Forelimb muscle (tissue), 1 donor: ENCODE data around the gene LRRC57. TPM values are rescaled to one million over a fixed set of nuclear protein-coding genes. Genes with fewer than 3 reads are reported as not detected.
"Not testable (repeated sequence)": the region's sequence is repeated elsewhere in the genome, so short reads cannot be mapped to it uniquely, and the experiment has no call there.

Source experiments
- DNase-seq: peaks from one replicate; pipeline ENCODE4 v3.0.0-alpha.2; 2013; ENCODE audit warnings: low read depth
- polyA plus RNA-seq: library from polyadenylated mRNA; unstranded; fragments of 120-200 nt; gene quantifications from one replicate; pipeline ENCODE4 v1.2.1, GENCODE V29; 2013; ENCODE audit not compliant: insufficient read length

Gene LRRC57
- polyA plus RNA-seq, result 14.3 TPM

DNA sequence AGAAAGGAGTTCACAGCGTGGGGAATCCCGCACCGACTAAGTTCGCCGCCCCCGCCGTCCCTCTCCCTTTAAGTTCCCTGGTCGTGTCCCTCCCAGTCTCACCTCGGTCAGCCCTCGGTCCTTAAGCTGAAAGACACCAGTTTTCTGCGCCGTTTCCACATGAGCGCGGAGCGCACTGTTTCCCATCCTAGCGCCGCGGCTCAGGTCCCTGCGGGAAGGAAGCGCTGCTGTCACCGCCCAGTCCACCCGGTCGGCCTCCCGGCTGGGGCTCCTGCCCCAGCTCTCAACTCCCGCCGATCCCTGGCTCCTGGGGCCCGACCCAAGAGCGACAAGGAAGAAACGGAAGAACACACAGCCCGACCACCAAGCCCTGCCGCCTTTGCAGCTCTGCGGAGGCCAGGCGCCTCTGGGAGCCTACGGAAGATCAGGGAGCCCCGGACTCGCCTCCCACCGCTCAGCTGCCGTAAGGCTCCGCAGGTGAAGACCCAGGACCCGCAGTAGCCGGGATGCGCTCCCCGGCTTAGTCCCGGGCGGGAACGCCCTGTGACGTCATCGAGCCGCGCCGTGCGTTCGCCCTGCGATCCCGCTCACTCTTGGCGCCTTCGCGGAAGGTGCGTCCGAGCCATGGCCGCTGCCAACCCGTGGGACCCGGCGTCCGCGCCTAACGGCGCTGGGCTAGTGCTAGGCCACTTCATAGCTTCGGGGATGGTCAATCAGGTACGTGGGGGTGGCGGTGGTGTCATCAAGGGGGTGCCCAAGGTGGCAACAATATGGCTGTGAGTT, at the start of gene LRRC57, which contains the start of gene HAUS2:
TSS of gene LRRC57 (minus strand) at position 545 of the 783 bp plus-strand sequence. CDS start at position 186, 359 bp downstream.
TSS of gene HAUS2 (plus strand) at position 590 of the 783 bp plus-strand sequence. CDS start at position 625, 35 bp downstream.
- DNase-seq, result peak; percentile 62

DNA sequence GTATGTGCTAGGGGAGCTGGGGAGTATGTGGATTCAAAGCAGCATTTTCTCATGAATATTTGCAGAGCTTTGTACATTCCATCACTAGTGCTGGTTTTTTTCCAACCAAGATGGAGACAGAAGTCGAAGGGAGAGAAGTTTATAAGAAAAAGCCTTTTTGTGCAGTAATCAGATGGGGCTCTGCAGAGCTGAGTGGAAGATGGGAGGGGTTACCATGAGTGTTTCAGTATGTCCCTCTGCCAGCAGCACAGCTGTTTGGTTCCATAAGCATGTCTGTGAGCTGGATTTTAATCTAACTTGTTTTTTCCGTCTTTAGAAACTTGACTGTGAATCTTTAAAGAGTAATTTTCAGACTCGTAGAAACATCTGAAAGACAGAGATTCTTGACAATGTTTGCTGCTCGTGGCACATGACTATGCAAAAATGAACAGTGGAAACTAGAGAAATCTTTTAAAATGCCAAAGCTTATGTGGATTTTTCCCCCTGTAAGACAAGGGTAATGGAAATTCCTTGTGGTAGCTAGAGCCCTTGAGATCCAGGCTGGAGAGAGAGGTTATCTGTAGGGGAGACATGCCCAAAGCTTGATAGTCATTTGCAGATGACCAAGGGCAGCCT, 47.1 kb upstream of the LRRC57 start:
- DNase-seq, result peak; percentile 92

DNA sequence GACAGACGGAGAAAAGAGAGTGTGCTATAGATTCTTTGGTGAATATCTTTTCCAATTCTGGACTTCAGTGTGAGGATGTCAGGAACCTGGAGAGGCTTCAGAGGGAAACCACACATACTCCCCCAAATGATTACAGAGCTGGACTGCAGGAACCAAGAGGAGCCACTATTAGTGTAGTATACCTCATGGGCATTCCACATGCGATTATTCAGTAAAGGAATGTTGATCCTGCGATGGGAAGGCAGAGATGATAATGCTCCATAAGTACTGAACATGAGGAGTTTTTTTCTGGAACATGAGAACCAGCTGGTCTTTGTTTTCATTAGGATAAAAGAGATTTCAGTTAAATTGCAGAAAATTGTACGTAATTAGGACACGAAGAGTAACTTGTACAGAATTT, 45.5 kb upstream of the LRRC57 start:
- DNase-seq, result no peak

DNA sequence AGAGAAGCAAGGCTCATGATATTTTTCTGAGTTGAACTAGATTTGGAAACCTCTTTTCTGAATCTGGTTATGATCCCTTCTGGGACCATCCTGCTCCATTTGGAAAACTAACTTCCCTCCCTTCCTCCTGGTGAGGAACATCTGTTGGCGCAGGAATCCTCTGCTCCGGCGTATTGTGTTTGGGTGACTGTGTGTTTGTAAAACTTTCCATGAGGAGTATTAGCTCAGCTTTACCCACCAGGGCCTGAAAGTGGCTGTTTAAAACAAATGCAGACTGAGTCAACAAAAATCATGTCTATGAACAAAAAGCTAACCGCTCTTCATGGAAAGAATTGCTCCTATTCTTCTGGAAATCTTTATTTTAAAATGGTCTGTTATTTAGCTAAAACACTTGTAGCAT, 44.5 kb upstream of the LRRC57 start:
- DNase-seq, result peak; percentile 88

DNA sequence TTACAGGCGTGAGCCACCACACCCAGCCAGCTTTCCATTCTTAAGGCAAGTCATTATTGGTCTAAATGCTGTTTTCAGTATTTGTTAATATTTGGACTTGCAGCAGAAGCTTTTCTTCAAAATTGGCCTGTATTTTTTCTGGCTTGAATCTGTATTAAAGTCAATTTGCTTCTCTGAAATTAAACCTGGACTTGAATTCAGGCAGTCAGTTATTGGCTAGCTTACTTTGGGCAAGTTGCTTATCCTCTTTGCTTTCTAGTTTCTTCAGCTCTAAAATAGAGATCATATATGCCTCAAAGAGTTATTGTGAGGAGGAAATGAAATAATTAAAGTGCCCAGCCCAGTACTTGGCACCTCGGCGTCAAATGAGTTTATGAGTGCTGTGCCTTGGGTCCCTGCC, 44.1 kb upstream of the LRRC57 start:
- DNase-seq, result no peak

DNA sequence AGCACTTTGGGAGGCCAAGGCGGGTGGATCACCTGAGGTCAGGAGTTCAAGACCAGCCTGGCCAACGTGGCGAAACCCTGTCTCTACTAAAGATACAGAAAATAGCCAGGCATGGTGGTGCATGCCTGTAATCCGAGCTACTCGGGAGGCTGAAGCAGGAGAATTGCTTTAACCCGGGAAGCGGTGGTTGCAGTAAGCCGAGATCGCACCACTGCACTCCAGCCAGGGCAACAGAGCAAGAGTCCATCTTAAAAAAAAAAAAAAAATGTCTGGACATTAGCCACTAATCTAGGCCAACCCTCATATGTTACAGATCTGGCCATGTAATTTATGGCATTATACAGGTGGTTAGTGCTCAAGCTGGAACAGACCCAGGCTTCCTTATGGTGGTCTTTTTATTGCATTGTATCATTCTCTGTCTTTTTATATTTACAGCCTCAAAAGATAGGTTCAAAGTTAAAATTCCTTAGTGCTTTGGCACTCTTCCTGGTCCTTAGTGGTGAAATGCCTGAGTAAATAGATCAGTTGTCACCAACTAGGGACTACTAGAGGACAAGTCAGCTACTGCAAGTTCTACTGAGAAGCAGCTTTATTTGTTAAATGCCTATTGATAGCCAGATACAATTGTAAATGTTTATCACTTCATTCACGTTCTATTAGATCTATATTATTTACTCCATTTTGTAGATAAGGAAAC, 42.8 kb upstream of the LRRC57 start:
- no peak for DNase-seq

DNA sequence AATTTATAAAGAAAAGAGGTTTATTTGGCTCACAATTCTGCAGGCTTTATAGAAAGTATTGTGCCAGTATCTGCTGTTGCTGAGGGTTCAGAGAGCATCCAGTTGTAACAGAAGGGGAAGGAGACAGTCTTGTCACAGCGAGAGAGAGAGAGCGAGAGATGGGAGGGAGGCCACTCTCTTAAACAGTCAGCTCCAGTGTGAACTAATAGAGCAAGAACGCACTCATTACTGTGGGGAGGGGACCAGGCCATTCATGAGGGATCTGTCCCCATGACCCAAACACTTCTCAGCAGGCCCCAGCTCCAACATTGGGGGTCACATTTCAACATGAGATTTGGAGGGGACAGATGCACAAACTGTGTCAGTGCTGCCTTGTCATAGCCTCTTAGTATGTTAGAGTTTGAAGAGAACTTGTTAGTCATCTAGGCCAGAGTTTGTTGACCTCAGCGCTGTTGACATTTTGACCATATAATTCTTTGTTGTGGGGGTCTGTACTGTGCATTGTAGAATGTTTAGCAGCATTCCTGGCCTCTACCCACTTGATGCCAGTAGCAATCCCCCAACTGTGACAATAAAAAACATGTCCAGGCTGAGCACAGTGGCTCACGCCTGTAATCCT, 42.1 kb upstream of the LRRC57 start:
- no peak for DNase-seq

DNA sequence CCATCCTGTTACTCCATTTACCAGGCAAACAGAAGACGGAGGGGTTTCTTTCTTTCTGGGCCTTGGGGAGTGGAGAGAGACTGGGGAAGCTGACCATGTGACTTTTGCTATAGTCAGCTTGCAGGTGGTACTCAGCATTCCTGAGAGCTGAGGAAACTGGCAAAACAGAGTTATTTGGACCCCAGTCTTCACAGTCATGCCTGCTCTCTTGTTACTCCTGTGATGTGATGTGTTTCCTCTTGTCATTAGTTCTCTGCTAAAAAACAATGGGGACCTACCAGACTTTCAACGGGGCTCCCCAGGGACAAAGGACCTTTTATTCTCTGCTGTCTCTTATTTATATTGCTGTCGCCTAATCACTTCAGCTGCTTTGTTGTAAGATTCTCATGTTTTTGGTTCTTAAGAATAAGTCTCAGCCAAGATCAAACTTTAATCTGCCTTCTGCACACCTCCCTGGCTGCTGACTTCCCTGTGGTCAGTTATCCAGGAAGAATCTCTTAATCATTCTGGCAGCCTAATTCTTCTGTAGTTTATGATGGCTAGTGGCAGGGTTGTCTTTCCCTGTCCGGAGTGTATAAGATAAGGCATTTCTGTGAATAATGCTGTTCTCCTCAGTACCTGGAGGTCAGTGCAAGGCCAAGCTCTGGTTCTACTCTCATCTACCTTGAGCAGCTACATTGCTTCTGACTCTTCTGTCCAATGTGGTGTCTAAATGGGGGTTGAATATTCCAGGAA, 35.6 kb upstream of the LRRC57 start:
- no peak for DNase-seq

DNA sequence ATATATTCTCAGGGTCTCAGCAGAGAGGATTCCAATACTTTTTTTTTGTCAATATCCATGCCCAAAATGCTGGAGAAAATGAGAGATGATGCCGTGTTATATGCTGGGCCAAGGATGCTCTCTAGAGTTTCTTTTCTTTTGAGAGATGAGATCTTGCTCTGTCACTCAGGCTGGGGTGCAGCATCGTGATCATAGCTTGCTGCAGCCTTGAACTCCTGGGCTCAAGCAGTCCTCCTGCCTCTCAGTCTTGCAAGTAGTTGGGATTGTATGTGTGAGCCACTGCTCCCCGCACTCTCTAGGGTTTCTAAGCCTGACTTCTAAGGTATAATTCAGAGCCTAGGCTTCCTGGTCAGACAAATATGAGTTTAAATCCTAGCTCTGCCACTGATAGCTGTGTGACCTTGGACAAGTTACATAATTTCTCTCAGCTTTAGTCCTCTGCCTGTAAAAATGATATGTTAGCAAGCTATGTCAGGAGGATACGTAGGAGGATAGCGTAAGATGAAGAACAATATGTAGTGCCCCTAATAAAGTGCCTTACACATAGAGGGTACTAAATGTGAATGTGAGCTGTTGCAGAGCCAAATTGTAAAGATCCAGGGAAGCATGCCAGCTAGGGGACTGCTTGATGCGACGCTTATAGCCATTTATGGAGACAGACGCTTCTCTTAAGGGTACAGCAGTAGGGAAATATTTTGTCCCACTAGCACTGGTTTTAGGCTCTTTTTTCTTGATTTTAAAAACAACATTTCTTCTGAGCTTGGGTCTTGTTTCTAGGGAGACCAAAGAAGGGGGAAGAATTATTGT, 34.2 kb upstream of the LRRC57 start:
- DNase-seq, result no peak

DNA sequence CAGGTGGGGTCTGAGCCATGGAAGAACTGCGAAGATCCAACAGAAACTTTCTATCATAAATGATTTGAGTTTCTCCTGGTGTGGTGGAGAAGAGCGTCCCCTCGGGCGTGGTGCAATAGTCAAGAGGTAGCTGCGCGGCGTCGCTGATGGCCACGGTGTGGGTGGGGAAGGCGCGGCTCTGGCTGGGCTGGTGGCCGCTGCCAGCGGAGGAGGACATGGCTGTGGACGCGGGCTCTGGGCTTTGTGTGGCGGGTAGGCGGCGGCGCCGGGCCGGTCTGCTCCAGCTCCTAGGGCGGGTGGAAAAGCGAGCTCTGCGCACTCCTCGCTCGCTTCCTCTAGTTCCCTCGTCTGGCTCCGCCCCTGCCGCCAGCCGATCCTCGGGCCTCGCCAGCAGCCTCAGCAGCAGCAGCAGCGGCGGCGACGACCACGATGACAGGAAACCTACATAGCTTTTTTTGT, 32.7 kb upstream of the LRRC57 start:
- DNase-seq, result no peak

DNA sequence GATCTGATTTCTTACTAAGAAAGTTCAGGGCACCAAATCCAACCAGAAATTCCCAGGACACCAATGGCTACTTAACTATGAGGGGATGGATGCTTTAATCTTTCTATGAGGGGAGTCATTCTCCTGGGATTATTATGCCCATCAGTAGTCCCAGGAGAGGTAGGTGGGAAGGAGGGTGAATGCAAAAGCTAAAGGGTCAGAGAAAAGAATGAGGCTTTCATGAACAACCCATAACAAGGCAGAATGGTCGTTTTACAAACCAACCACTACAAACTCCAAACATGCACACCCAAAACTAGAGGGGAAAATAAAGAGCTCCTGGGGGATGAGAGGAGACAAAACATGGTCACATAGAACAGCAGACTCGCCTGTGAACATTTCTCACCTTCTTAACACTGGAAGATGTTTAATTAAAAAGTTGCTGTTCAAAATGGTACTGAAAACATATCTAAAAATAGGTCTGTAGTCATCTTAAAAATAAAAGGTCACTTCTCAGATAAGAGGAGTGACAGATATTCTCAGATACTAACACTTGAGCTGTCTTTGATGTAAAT, 30.5 kb upstream of the LRRC57 start:
- DNase-seq, result no peak

DNA sequence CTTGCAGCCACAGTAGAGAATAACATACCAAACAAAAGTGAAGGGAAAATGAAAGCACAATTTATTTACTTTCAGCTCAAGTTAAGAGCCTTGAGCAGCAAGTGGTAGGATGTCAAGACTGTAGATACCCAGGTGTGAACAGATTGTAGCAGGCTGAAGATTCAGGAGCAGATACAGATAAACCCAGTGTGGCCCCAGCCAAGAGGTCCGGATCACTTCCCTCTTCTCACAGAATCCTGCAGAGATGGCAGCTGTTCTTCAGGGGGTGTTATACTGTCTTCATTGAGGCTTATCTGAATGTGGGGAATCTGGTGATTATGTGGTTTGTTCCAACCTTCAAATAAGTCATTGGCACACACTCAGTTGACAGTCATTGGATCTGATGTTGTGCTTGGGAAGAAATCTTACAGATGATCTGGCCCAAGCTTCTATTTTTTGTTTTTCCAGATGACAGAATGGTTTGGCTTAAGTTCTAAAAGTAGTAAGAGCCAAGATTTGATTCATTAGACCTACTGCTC, 29.0 kb upstream of the LRRC57 start:
- peak; percentile 52 for DNase-seq

DNA sequence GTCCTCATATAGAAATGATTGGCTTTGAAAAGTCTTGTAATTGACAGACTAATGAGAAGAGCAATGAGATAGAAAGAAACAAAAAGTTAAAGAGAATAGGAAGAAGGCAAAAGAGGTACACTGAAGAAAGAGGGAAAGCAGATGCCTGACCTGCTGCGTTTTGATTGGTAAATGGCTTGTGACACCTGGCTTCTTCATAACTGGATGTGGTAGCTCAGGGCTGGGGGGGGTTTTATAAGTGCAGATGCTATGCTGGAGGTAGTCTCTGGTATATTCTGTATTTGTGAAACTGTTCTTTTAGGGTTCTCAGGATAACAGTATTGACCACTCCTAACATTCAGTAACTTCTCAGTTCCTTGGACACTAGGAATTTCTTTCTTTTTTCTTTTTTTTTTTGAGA, 28.2 kb upstream of the LRRC57 start:
- DNase-seq, result no peak

DNA sequence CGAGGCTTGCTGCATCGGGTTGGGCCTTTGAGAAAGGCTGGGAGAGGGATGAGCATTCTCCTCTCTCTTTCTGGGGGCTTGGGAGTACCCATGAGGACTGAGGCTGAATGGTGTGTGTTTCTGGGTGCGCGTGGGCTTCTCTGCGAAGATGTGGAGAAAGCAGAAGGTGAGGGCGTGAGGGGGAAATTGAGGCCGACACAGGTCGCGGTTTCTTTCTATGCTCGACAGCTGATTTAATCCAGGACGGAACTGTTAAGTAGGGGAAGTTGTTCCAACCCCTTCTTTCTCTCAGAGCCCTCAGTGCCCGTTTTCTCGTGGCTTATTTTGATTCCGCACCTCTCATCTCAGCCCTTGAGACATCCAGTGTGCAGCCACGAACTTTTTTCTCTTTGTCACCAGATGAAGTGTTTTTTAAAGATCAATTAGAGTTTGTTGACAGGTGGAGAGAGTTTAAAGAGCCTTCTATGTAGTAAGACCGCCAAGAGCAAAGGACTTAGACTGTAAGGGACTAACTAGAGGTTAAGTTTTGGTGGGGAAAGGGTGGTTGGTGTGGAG, 27.5 kb upstream of the LRRC57 start:
- no peak for DNase-seq

DNA sequence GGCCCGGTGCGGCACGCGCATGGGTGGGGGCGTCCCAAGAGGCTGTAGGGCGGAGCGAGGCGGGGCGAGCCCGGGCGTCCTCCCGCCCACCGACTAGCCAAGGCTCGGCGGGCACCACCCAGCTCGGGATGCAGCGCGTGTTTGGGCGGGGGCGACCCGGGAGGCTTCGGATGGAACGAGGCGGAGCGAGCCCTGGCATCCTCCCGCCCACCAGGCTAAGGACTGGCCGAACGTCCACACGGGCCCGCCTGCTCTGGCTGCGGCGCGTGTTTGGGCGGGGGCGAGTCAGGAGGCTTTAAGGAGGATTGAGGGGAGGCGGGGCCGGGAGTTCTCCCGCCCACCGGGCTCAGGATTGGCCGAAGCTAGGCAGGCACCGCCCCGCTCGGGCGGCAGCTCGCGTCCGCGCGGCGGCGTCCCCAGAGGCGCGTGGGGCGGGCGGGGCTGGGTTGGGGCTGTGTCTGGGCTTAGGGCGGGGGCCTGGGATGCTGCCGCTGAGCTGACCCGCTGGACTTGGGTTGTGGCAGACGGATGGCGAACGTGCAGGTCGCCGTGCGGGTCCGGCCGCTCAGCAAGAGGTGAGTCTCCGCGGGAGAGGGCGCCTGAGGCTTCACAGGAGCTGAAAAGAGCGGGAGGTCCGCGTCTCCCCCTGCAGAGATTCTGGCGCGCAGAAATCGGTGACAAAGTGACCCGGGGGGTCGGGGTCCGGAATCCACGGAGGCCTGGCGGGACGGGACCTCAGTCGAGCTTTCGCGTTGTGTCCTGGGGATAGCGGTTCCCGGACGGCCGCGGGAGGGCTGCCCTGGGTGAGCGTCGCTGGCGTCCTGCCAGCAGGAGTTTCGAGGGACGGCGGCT, 26.8 kb upstream of the LRRC57 start, which contains the start of gene STARD9:
TSS of gene STARD9 (plus strand) at position 419 of the 852 bp plus-strand sequence. CDS start at position 529, 110 bp downstream.
- peak; percentile 93 for DNase-seq

DNA sequence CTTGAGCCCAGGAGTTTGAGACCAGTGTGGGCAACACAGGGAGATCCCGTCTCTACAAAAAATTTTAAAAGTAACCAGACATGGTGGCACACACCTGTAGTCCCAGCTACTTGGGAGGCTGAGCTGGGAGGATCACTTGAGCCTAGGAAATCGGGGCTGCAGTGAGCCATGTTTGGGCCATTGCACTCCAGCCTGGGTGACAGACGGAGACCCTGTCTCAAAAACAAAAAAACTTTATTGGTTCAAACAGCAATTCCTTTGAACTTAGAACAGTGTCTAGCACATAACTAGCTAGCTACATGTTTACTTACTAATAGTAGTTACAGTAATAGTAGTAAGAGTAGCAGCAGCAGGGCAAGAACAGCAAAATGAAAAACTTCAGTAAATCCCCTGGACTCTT, 10.1 kb upstream of the LRRC57 start:
- no peak for DNase-seq

DNA sequence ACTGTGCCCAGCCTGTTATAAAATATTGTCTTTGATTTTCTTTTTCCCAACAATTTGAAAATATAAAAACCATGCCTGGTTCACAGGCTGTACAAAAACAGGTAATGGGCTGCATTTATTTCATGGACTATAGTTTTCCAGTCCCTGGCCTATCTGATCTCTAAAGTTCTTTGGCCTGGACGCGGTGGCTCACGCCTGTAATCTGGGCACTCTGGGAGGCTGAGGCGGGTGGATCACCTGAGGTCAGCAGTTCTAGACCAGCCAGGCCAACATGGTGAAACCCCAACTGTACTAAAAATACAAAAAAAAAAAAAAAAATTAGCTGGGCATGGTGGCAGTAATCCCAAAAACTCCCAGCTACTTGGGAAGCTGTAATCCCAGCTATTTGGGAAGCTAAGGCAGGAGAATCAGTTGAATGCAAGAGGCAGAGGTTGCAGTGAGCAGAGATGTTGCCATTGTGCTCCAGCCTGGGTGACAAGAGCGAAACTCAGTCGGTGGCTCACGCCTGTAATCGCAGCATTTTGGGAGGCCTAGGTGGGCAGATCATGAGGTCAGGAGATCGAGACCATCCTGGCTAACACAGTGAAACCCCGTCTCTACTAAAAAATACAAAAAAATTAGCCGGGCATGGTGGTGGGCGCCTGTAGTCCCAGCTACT, 8.1 kb upstream of the LRRC57 start:
- not testable (repeated sequence) for DNase-seq

DNA sequence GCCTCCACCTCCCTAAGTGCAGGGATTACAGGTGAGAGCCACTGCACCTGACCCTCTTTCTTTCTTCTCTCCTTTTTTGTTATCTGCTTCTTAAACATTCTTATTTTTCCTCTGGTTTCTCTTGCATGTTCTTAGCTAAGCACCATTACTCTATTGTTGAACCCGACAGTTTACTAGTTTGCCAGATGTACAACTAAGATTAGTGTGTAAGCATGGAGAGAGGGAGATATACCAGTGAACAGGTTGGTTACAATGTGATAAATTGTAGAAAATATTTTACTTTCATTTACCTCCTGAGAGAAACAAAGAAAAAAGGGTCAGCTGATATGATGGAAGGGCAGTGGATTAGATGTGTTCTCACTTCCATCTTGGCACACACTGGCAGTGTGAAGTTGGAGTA, 5.0 kb upstream of the LRRC57 start:
- DNase-seq, result no peak
